ENCODE results near the gene ZNF200.
"Not testable (repeated sequence)": the region's sequence is repeated elsewhere in the genome, so short reads cannot be mapped to it uniquely, and the experiment has no call there.

The ZNF200 gene

DNA sequence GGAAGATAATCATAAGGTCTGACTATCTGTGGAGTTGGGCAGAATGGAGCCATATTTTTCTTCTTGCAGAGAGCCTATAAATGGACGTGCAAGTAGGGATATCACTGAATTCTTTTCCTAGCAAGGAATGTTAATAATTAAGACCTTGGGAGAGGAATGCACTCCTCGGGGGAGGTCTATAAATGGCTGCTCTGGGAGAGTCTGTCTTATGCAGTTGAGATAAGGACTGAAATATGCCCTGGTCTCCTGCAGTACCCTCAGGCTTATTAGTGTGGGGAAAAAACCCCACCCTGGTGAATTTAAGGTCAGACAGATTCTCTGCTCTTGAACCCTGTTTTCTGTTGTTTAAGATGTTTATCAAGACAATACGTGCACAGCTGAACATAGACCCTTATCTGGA is 29.0 kb downstream of the ZNF200 start:
- H3K36me3 ChIP-seq (ENCODE audit: control insufficient read depth in 2 of 2, insufficient read depth in 2 of 2, low read length in 2 of 2); H3K27ac ChIP-seq (ENCODE audit: low read depth in 2 of 2, low read length in 2 of 2); H3K4me1 ChIP-seq (ENCODE audit: control insufficient read depth in 2 of 2, insufficient read depth in 2 of 2, low read length in 2 of 2); H3K27me3 ChIP-seq (ENCODE audit: control insufficient read depth in 2 of 2, insufficient read depth in 2 of 2, low read length in 2 of 2); H3K9ac ChIP-seq (ENCODE audit: low read depth in 1 of 2, low read length in 2 of 2); H3K4me3 ChIP-seq (ENCODE audit: low read length in 2 of 2); H3K9me3 ChIP-seq (ENCODE audit: control insufficient read depth in 2 of 2, low read length in 2 of 2): not testable (repeated sequence)

- Histone ChIP-seq H3K9ac (ENCODE audit: low read depth in 1 of 2, low read length in 2 of 2) (no peak overlapping the region), H3K27ac (ENCODE audit: low read depth in 2 of 2, low read length in 2 of 2) (no peak overlapping the region), H3K36me3 (ENCODE audit: control insufficient read depth in 2 of 2, insufficient read depth in 2 of 2, low read length in 2 of 2) (no peaks in the 10 kb centered on the region), H3K4me1 (ENCODE audit: control insufficient read depth in 2 of 2, insufficient read depth in 2 of 2, low read length in 2 of 2) (no peaks in the 10 kb centered on the region), H3K9me3 (ENCODE audit: control insufficient read depth in 2 of 2, low read length in 2 of 2) (peaks cover 3 to 4% of the 10 kb centered on the region in 2 donors), H3K4me3 (ENCODE audit: low read length in 2 of 2) (no peak overlapping the region), H3K27me3 (ENCODE audit: control insufficient read depth in 2 of 2, insufficient read depth in 2 of 2, low read length in 2 of 2) (peaks cover 5 to 12% of the 10 kb centered on the region in 2 donors)
Measured at GRCh38 chr16:3202903-3203539, 31.9 kb downstream of the ZNF200 start.

- H3K27me3 ChIP-seq (ENCODE audit: control insufficient read depth in 2 of 2, insufficient read depth in 2 of 2, low read length in 2 of 2): peaks cover 14 to 17% of the 10 kb centered on the region in 2 donors
- no peaks in the 10 kb centered on the region for H3K36me3 ChIP-seq (ENCODE audit: control insufficient read depth in 2 of 2, insufficient read depth in 2 of 2, low read length in 2 of 2)
- H3K9me3 ChIP-seq (ENCODE audit: control insufficient read depth in 2 of 2, low read length in 2 of 2): no peaks in the 10 kb centered on the region
- no peaks in the 10 kb centered on the region for H3K4me1 ChIP-seq (ENCODE audit: control insufficient read depth in 2 of 2, insufficient read depth in 2 of 2, low read length in 2 of 2)
- H3K27ac ChIP-seq (ENCODE audit: low read depth in 2 of 2, low read length in 2 of 2): no peak overlapping the region
- no peak overlapping the region for H3K4me3 ChIP-seq (ENCODE audit: low read length in 2 of 2)
- H3K9ac ChIP-seq (ENCODE audit: low read depth in 1 of 2, low read length in 2 of 2): no peak overlapping the region
Measured at GRCh38 chr16:3198334-3199072, 36.5 kb downstream of the ZNF200 start.

- H3K9ac ChIP-seq (ENCODE audit: low read depth in 1 of 2, low read length in 2 of 2); H3K4me3 ChIP-seq (ENCODE audit: low read length in 2 of 2); H3K9me3 ChIP-seq (ENCODE audit: control insufficient read depth in 2 of 2, low read length in 2 of 2); H3K4me1 ChIP-seq (ENCODE audit: control insufficient read depth in 2 of 2, insufficient read depth in 2 of 2, low read length in 2 of 2); H3K27ac ChIP-seq (ENCODE audit: low read depth in 2 of 2, low read length in 2 of 2); H3K36me3 ChIP-seq (ENCODE audit: control insufficient read depth in 2 of 2, insufficient read depth in 2 of 2, low read length in 2 of 2): not testable (repeated sequence)
- peaks cover 14 to 21% of the 10 kb centered on the region in 2 donors for H3K27me3 ChIP-seq (ENCODE audit: control insufficient read depth in 2 of 2, insufficient read depth in 2 of 2, low read length in 2 of 2)
Measured at GRCh38 chr16:3197694-3198333, 37.1 kb downstream of the ZNF200 start.

DNA sequence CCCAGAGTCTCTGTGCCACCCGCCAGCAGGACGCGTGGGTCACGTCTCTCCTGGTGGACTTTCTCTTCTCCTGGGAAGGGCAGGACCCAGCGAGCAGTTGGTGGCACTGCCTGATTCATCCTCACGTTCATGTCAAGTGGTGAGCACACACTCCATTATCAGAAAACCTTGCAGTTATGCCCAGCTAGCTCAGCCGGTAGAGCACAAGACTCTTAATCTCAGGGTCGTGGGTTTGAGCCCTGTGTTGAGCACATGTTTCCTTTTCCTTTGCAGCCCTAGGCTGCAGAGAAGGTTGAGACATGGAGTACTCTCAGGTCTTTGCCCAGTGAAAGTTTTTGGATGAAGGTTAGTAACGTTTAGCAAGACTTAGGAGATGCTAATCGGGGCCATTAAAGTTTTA is 39.0 kb downstream of the ZNF200 start:
- Histone ChIP-seq H3K36me3 (ENCODE audit: control insufficient read depth in 2 of 2, insufficient read depth in 2 of 2, low read length in 2 of 2) (no peaks in the 10 kb centered on the region), H3K27me3 (ENCODE audit: control insufficient read depth in 2 of 2, insufficient read depth in 2 of 2, low read length in 2 of 2) (peaks cover 24 to 28% of the 10 kb centered on the region in 2 donors)

DNA sequence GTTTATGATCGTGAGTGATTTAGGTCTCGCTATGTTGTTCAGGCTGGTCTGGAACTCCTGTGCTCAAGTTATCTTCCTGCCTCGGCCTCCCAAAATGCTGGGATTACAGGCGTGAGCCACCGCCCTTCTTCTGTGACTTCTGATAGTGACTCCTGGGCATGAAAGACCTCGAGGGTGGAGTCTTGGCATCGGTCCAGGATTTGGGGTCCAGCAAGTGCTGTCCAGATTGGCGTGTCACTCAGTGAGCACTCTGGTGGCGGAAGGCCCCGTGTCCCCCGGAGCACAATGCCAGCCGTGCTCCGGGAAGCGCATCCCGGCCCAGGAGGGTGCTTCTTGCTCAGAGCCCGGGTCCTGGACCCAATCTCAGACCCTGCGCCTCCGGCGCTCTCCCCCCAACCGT is 40.2 kb downstream of the ZNF200 start:
- Histone ChIP-seq H3K27me3 (ENCODE audit: control insufficient read depth in 2 of 2, insufficient read depth in 2 of 2, low read length in 2 of 2) (peaks cover 34 to 36% of the 10 kb centered on the region in 2 donors), H3K9ac (ENCODE audit: low read depth in 1 of 2, low read length in 2 of 2) (no peak overlapping the region), H3K36me3 (ENCODE audit: control insufficient read depth in 2 of 2, insufficient read depth in 2 of 2, low read length in 2 of 2) (no peaks in the 10 kb centered on the region), H3K27ac (ENCODE audit: low read depth in 2 of 2, low read length in 2 of 2) (no peak overlapping the region), H3K4me1 (ENCODE audit: control insufficient read depth in 2 of 2, insufficient read depth in 2 of 2, low read length in 2 of 2) (no peaks in the 10 kb centered on the region), H3K9me3 (ENCODE audit: control insufficient read depth in 2 of 2, low read length in 2 of 2) (no peaks in the 10 kb centered on the region), H3K4me3 (ENCODE audit: low read length in 2 of 2) (no peak overlapping the region)

More for the DNA sequence above, 39.0 kb downstream of the ZNF200 start:
- H3K9me3 ChIP-seq (ENCODE audit: control insufficient read depth in 2 of 2, low read length in 2 of 2): no peaks in the 10 kb centered on the region
- no peaks in the 10 kb centered on the region for H3K4me1 ChIP-seq (ENCODE audit: control insufficient read depth in 2 of 2, insufficient read depth in 2 of 2, low read length in 2 of 2)
- H3K9ac ChIP-seq (ENCODE audit: low read depth in 1 of 2, low read length in 2 of 2): no peak overlapping the region
- H3K4me3 ChIP-seq (ENCODE audit: low read length in 2 of 2): no peak overlapping the region
- H3K27ac ChIP-seq (ENCODE audit: low read depth in 2 of 2, low read length in 2 of 2): no peak overlapping the region

GRCh38 chr16:3193221-3194212 is 41.4 kb downstream of the ZNF200 start:
- H3K9me3 ChIP-seq (ENCODE audit: control insufficient read depth in 2 of 2, low read length in 2 of 2): no peaks in the 10 kb centered on the region
- H3K9ac ChIP-seq (ENCODE audit: low read depth in 1 of 2, low read length in 2 of 2): no peak overlapping the region
- H3K36me3 ChIP-seq (ENCODE audit: control insufficient read depth in 2 of 2, insufficient read depth in 2 of 2, low read length in 2 of 2): no peaks in the 10 kb centered on the region
- H3K27ac ChIP-seq (ENCODE audit: low read depth in 2 of 2, low read length in 2 of 2): no peak overlapping the region
- H3K4me1 ChIP-seq (ENCODE audit: control insufficient read depth in 2 of 2, insufficient read depth in 2 of 2, low read length in 2 of 2): peaks cover 0 to 8% of the 10 kb centered on the region in 2 donors
- no peak overlapping the region for H3K4me3 ChIP-seq (ENCODE audit: low read length in 2 of 2)
- H3K27me3 ChIP-seq (ENCODE audit: control insufficient read depth in 2 of 2, insufficient read depth in 2 of 2, low read length in 2 of 2): peaks cover 46 to 49% of the 10 kb centered on the region in 2 donors

GRCh38 chr16:3192476-3193019 is 42.4 kb downstream of the ZNF200 start:
- peaks cover 48 to 49% of the 10 kb centered on the region in 2 donors for H3K27me3 ChIP-seq (ENCODE audit: control insufficient read depth in 2 of 2, insufficient read depth in 2 of 2, low read length in 2 of 2)
- H3K4me1 ChIP-seq (ENCODE audit: control insufficient read depth in 2 of 2, insufficient read depth in 2 of 2, low read length in 2 of 2): peaks cover 0 to 8% of the 10 kb centered on the region in 2 donors
- H3K4me3 ChIP-seq (ENCODE audit: low read length in 2 of 2): no peak overlapping the region
- no peak overlapping the region for H3K27ac ChIP-seq (ENCODE audit: low read depth in 2 of 2, low read length in 2 of 2)
- H3K9me3 ChIP-seq (ENCODE audit: control insufficient read depth in 2 of 2, low read length in 2 of 2): no peaks in the 10 kb centered on the region
- H3K9ac ChIP-seq (ENCODE audit: low read depth in 1 of 2, low read length in 2 of 2): no peak overlapping the region
- no peaks in the 10 kb centered on the region for H3K36me3 ChIP-seq (ENCODE audit: control insufficient read depth in 2 of 2, insufficient read depth in 2 of 2, low read length in 2 of 2)

DNA sequence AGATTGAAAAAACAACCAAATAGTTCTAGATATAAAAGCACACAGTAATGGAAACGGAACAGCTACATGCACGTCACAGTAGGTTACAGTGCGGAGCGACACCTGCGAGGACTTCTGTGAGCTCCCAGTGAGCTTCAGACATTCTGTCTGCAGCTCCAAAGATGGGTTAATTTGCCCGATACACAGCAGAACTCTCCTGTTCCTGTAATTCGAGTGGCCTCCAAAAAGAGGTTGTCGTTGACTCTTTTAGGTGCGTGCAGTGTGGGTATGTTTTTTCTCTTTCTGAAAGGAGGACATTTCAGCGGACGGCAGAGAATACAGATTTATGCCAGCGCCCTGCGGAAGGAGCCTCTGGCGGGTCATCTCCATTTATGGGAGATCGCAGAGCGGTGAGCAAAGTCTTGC is 44.0 kb downstream of the ZNF200 start:
- Histone ChIP-seq H3K4me1 (ENCODE audit: control insufficient read depth in 2 of 2, insufficient read depth in 2 of 2, low read length in 2 of 2) (peaks cover 0 to 8% of the 10 kb centered on the region in 2 donors), H3K27me3 (ENCODE audit: control insufficient read depth in 2 of 2, insufficient read depth in 2 of 2, low read length in 2 of 2) (peaks cover 55 to 60% of the 10 kb centered on the region in 2 donors), H3K4me3 (ENCODE audit: low read length in 2 of 2) (no peak overlapping the region), H3K9me3 (ENCODE audit: control insufficient read depth in 2 of 2, low read length in 2 of 2) (no peaks in the 10 kb centered on the region), H3K9ac (ENCODE audit: low read depth in 1 of 2, low read length in 2 of 2) (no peak overlapping the region), H3K27ac (ENCODE audit: low read depth in 2 of 2, low read length in 2 of 2) (no peak overlapping the region), H3K36me3 (ENCODE audit: control insufficient read depth in 2 of 2, insufficient read depth in 2 of 2, low read length in 2 of 2) (no peaks in the 10 kb centered on the region)

All from mucosa of rectum (tissue), 2 donors.